HepG2 (cell line): ENCODE measurements around the gene CSNK2A1. TPM values are rescaled to one million over a fixed set of nuclear protein-coding genes. Genes with fewer than 3 reads are reported as not detected.

Experiments used
- KDM3A ChIP-seq: IDR thresholded peaks from 2 replicates; pipeline ENCODE4 v1.6.1; 2018; ENCODE audit warnings: low read depth, missing compliant biosample characterization
- NFYB ChIP-seq: sonication (generic); formaldehyde crosslinking; IDR thresholded peaks from 2 replicates; pipeline ENCODE4 v1.4.0; 2020; ENCODE audit warnings: missing genetic modification reagents
- NONO ChIP-seq, 2 experiments: fragments of 450-650 bp in 1 of 2; sonication (generic) in 1 of 2; formaldehyde crosslinking in 1 of 2; IDR thresholded peaks in 1 of 2; conservative IDR thresholded peaks in 1 of 2; 2 replicates each; pipeline versions ENCODE4 v1.6.1 to v1.8.0; 2017 to 2022; ENCODE audit warnings: mild to moderate bottlenecking in 1 of 2, missing genetic modification reagents in 1 of 2, moderate library complexity in 1 of 2
- ZNF253 ChIP-seq: sonication (generic); formaldehyde crosslinking; IDR thresholded peaks from 2 replicates; pipeline ENCODE4 v1.8.0; 2022; ENCODE audit warnings: mild to moderate bottlenecking, missing genetic modification reagents, borderline replicate concordance
- ZNF501 ChIP-seq: sonication (generic); formaldehyde crosslinking; IDR thresholded peaks from 2 replicates; pipeline ENCODE4 v1.5.1; 2020; ENCODE audit warnings: mild to moderate bottlenecking, moderate library complexity, missing genetic modification reagents
- ZNF841 ChIP-seq: sonication (generic); formaldehyde crosslinking; IDR thresholded peaks from 2 replicates; pipeline ENCODE4 v1.8.1; 2023; ENCODE audit warnings: missing genetic modification reagents, borderline replicate concordance
- polyA plus RNA-seq, 8 experiments: library from polyadenylated mRNA; depleted of rRNA in 3 of 8; stranded (reverse) in 7 of 8; unstranded in 1 of 8; fragments of >200 nt; fragmentation: Illumina TruSeq in 4 of 8; extraction: Trizol in 4 of 8; gene quantifications; 2 replicates each; pipeline versions ENCODE4 v1.2.1 to v1.2.3, GENCODE V29; 2011 to 2016; ENCODE audit warnings: low read depth in 4 of 8, missing spikeins in 1 of 8, mixed read lengths in 1 of 8; ENCODE audit not compliant: insufficient read depth in 1 of 8
- total RNA-seq, 5 experiments: library from RNA; depleted of rRNA; stranded (reverse); fragments of >200 nt; fragmentation: Illumina TruSeq; extraction: Trizol; gene quantifications; 2 replicates each; pipeline ENCODE4 v1.2.3, GENCODE V29; 2016; ENCODE audit warnings: low read depth in 1 of 5
- TF ChIP-seq, protein P1 (sequence below): sonication (generic); formaldehyde crosslinking; conservative IDR thresholded peaks from 2 replicates; pipeline ENCODE4 v1.5.0; 2020; ENCODE audit warnings: missing genetic modification reagents
- TF ChIP-seq, protein P2 (sequence below): sonication (generic); formaldehyde crosslinking; IDR thresholded peaks from 2 replicates; pipeline ENCODE4 v1.5.0; 2020; ENCODE audit warnings: mild to moderate bottlenecking, missing genetic modification reagents
- TF ChIP-seq, protein P3 (sequence below): sonication (generic); formaldehyde crosslinking; IDR thresholded peaks from 2 replicates; pipeline ENCODE4 v1.5.1; 2020; ENCODE audit warnings: mild to moderate bottlenecking, moderate library complexity, missing genetic modification reagents

Gene CSNK2A1
- total and polyA plus RNA-seq, 2 of the 13 experiments (the other 11 are each of a cell fraction or from before 2014, with no cell fraction given) = 153 to 231 TPM

DNA sequence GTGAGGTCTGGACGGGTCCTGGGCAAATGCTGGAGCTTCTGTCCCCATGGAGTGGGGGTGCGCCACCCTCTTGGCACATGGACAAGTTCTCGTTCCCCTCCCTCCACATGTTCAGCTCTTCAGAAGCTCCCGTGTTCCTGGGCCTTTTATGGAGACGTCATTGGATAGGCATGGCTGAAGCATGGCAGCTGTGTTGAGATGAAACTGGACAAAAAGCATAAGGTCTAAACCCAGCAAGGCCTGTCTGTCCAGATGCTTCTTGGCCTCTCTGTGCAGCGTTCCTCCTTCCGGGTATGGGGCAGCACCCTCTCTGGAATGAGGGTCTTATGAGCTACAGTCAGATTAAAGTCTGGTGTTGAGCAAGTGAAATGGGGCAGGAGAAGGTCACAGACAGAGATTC, 108.0 kb downstream of the CSNK2A1 start (continued):
- TF ChIP-seq ZNF253 (CRISPR knock-in tag) (no peak), KDM3A (CRISPR knock-in tag) (0 out of 2 replicates have a peak, but pooled peaks have one; percentile 35), ZNF501 (CRISPR knock-in tag) (0 out of 2 replicates have a peak, but pooled peaks have one; percentile 7), ZNF841 (CRISPR knock-in tag) (no peak), NONO (IDR thresholded peaks at IDR 0.05) (no peak), NONO (CRISPR knock-in tag; conservative IDR thresholded peaks at IDR 0.05) (0 out of 2 replicates have a peak, but pooled peaks have one; percentile 15), NFYB (CRISPR knock-in tag) (no peak)
- TF ChIP-seq, protein P1, sequence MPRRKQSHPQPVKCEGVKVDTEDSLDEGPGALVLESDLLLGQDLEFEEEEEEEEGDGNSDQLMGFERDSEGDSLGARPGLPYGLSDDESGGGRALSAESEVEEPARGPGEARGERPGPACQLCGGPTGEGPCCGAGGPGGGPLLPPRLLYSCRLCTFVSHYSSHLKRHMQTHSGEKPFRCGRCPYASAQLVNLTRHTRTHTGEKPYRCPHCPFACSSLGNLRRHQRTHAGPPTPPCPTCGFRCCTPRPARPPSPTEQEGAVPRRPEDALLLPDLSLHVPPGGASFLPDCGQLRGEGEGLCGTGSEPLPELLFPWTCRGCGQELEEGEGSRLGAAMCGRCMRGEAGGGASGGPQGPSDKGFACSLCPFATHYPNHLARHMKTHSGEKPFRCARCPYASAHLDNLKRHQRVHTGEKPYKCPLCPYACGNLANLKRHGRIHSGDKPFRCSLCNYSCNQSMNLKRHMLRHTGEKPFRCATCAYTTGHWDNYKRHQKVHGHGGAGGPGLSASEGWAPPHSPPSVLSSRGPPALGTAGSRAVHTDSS (CRISPR knock-in tag) = 0 out of 2 replicates have a peak, but pooled peaks have one; percentile 54
- TF ChIP-seq, protein P2, sequence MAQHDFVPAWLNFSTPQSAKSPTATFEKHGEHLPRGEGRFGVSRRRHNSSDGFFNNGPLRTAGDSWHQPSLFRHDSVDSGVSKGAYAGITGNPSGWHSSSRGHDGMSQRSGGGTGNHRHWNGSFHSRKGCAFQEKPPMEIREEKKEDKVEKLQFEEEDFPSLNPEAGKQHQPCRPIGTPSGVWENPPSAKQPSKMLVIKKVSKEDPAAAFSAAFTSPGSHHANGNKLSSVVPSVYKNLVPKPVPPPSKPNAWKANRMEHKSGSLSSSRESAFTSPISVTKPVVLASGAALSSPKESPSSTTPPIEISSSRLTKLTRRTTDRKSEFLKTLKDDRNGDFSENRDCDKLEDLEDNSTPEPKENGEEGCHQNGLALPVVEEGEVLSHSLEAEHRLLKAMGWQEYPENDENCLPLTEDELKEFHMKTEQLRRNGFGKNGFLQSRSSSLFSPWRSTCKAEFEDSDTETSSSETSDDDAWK (CRISPR knock-in tag) = no peak
- TF ChIP-seq, protein P3, sequence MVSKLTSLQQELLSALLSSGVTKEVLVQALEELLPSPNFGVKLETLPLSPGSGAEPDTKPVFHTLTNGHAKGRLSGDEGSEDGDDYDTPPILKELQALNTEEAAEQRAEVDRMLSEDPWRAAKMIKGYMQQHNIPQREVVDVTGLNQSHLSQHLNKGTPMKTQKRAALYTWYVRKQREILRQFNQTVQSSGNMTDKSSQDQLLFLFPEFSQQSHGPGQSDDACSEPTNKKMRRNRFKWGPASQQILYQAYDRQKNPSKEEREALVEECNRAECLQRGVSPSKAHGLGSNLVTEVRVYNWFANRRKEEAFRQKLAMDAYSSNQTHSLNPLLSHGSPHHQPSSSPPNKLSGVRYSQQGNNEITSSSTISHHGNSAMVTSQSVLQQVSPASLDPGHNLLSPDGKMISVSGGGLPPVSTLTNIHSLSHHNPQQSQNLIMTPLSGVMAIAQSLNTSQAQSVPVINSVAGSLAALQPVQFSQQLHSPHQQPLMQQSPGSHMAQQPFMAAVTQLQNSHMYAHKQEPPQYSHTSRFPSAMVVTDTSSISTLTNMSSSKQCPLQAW = 0 out of 2 replicates have a peak, but pooled peaks have one; percentile 19
